GM18499 (cell line): ENCODE measurements around the gene SOX1.

ENCODE experiments used
- ATAC-seq: cut with Tn5 transposase; IDR thresholded peaks from one replicate; pipeline ENCODE4 v1.9.1; 2021; ENCODE audit warnings: moderate number of reproducible peaks; ENCODE audit not compliant: insufficient read depth, unreplicated experiment

The SOX1 gene

DNA sequence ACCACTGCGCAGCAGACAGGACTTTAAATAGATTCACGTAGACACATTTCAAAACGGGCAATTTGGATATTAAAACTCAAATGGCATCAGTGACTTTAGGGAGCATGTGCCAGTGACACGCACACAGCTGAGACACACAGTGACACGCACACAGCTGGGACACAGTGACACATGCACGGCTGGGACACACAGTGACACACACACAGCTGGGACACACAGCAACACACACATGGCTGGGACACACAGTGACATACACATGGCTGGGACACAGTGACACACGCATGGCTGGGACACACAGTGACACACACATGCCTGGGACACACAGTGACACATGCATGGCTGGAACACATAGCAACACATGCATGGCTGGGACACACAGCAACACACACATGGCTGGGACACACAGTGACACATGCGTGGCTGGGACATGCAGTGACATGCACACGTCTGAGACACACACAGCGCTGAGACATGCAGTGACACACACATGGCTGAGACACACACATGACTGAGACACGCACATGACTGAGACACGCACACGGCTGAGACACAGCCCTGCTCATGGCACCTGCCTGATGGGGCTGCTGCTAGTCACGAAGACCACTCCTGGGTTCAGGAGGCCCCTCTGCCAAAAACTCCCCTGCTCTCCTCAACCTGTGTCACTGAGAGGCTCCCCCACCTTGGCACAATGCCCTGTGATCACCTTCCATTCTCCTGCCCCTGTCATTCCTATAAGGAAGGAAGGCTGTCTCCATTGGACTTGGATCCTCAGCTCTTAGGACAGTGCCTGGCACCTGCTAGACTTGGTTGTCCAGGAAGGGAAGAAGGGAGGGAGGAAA lies 52.5 kb downstream of the SOX1 start:
- ATAC-seq = no peak

DNA sequence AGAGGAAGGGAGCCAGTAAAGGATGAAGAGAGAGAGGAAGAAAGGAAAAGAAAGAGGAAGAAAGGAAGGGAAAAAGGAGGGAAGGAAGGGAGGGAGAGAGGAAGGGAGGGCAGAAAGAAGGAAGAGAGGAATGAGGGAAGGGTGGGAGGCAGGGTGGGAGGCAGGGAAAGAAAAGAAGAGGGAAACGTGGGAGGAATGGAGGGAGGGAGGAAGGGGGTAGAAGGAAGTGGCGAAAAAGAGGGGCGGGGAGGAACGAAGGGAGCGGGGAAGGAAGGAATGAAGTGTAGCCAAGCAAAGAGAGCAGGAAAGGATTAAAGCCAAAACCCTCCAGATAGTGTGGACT lies 53.1 kb downstream of the SOX1 start:
- no peak for ATAC-seq
